HG02588 (cell line): ENCODE results near the gene AGT.
"Not testable (repeated sequence)": the region's sequence is repeated elsewhere in the genome, so short reads cannot be mapped to it uniquely, and the experiment has no call there.

Experiments
- ATAC-seq: cut with Tn5 transposase; IDR thresholded peaks from one replicate; pipeline ENCODE4 v1.9.1; 2021; ENCODE audit warnings: mild to moderate bottlenecking, moderate library complexity; ENCODE audit not compliant: unreplicated experiment

AGT gene

DNA sequence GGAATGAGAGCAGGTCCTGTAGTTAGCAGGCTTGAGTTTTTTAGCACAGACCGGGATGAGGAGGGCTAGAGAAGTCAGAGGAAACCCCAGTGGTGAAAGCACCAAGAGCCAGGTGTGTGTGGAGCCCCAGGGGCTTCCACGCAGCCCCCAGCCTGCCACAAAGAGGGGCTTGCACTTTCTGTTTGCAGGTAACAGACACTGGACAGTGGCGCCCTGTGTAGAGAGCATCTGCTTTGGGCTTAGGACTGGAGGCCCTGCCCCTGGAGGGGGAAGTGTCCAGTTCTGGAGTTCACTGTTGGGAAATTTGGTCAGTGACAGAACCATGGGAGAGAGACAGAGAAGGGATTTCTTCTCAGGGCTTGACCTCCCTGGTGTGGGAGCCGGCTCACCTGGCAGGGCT lies 19.5 kb downstream of the AGT start:
- no peak for ATAC-seq

DNA sequence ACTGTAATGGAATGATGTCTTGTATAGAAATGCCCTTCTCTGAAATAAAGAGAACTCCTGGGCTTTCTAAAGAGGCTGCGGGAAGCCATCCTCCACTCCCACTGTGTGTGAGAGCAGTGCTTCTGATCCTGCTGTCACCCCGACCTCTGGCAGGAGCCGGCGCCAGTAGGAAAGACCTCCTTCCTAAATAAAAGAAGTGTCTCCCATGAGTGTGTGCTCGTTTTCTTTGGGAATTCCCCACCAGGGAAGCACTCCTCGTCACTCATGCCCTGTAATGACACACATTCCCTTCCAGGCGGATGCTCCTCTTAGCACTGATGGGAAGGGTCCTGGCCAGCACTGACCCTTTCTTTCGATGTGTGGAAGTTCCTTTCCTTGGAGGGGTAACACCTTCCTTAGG lies 20.1 kb downstream of the AGT start:
- ATAC-seq = no peak

DNA sequence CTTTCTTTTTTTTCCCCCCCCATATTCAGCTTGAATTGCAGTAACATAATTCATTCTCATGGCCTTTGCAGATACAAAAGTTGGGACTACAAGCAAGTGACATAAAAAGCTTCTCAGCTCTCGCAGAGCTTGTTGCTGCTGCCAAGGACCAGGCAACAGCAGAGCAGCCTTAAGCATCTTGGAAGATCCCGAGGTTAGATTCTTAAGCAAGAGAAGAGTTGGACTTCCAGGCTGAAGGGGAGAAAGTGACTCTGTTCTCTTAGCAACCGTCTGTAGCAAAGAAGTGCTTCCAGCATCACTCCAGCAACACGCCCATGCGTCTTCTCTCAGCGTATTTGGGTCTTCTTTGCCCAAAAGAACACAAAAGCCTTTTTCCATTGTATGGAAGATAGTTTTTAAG lies 20.7 kb downstream of the AGT start:
- ATAC-seq = no peak

DNA sequence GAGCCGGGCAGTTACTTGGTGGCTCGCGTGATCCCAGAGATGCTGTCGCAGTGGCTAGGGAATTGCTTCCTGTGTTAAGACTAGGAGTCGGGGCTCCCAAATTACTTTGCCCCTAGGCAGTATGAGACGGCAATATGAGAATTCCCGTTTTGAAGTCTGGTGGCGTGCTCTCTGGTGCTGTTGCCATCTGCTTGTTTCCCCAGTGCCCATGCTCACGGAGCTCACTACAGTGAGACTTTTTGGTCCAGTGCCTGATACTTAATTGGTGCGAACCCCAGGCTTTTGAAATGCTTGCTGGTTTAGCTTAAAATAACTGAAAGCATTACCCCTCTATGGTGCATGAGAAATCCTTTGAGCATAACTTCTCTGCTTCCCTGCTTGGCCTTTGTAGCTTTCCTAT lies 22.3 kb downstream of the AGT start:
- no peak for ATAC-seq

DNA sequence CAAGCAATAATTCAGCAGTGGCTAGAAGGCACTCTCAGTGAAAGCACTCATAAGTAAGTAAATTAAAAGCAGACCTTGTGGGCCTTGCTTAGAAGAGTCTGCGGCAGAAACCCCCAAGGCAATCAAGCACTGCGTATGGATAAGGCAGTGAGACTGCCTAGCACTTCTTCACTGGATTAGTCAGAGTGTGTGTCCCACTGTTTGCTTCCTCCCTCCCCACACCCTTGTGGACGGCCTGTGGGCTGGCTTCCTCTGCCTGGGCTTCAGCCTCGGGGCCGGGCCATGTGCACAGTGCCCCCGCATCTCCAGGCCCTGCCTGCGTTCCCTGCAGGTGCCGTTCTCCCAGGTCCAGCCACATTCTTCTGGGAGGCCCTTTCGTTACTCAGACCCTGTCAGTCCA lies 23.8 kb downstream of the AGT start:
- no peak for ATAC-seq

DNA sequence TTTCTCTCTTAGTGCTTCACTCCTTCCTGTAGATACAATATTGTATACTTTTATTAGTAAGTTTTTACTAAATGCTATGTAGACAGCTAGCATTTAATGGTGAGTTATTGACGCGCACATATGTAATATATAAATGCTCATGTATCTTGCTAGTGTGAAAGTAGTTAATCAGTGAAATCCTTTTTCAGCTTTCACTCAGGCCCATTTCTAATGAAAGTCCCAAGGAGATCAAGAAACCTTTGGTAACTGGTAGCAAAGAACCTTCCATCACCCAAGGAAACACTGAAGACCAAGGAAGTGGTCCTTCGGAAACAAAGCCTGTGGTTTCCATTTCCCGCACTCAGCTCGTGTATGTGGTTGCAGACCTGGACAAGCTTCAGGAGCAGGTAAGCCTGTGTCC lies 27.2 kb downstream of the AGT start:
- no peak for ATAC-seq

DNA sequence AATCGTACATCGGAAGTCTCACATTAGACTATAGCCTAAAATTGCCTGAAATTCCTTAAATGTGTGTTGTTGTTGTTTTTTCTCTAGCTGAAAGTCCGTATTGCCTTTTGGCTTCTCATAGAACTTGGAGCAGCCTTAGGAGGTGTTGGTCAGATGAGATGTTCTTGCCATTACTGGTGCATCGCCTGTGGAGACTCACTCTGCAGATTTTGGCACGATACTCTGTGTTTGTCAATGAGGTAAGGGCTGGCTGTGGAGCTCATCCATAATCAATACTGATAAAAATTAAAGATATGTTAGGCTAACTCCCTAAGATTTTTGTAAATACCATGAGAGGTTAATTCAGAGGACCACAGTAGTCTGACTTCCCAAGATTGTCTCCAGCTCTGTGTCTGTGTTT lies 28.9 kb downstream of the AGT start:
- ATAC-seq = no peak

DNA sequence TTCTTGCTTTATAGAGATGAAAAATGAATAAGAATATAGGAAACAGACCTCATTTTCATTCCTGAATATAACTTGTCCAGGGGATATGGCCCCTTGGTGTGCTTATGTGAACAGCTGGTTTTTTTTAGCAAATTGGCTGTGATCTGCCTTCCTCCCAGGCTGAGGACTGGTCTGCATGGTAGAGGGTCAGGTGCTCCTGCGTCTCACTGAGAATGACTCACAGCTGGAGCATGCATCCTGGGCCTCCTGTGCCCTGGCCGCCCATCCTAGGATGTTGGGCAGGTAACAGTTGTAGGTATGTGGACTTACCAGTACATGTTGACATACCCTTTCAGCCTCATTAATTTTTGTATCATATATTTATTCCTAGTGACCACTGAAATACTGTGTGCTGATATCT lies 29.8 kb downstream of the AGT start:
- no peak for ATAC-seq

DNA sequence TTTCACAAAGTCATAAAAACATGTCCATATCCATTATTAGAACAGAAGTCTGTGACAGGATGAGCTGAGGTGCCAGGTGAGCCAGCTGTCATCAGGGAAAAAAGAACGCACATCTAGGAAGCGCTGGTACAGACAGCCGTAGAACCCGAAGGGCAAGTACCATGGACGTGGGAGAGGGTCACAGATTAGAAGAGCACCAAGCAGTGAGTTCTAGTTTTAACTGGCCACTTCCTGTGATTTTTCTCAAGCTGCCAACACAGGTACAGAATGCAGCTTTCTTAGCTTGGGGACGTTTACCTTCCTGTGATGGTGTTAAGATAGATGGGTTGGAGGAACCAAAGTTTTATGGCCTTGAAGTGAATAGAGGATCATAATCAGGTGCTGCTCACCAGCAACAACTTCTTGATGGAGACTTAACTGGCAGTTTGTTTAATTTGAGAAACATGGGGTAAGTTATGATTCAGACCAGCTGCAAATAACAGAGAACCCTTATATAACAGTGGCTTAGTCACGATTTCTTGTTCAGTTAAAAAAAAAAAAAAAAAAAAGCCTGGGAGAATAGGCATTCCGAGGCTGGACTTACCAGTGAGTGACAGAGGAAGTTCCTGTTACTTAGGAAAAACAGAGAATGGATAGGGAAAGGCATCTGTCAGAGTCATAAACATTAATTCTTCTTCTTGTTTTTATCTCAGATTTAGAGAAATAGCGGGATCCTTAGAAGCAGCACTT lies 30.9 kb downstream of the AGT start:
- no peak for ATAC-seq

DNA sequence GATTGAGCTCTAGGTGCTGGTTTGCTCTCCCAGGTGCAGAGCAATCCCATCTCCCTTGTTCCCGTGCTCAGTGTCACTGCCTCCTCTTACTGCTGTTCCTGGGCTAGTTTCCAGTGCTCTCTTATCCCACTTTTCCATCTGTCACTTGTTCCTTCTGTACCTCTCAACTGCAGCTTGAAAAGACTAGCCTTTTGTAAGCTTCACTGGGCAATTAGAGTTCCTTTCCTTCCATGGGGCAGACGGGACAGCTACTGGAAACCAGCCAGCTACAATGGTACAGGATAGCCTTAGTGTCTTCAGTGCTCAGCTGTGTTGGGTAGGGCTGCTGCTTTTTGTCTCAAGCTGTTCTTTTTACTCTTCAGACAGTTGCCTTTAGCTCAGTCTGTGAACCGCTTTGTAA lies 31.6 kb downstream of the AGT start:
- no peak for ATAC-seq

DNA sequence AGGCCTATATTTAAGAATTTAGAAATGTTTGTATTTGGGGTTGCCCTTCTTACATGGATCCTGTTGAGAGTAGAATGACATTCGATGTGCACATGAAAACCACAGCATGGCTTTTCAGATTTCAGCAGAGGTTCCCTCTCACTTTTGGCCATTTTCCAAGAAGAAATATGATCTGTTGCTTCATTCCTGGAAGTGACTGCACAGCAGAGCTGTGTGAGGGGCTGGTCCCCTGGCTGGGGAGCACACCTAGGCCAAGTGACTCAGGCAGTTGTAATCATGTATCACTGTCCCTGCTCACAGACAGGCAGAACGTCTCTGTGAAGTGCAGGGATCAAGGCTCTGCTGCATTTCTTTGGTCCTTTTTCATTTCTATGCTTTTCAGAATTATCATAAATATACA lies 32.3 kb downstream of the AGT start:
- ATAC-seq = no peak

DNA sequence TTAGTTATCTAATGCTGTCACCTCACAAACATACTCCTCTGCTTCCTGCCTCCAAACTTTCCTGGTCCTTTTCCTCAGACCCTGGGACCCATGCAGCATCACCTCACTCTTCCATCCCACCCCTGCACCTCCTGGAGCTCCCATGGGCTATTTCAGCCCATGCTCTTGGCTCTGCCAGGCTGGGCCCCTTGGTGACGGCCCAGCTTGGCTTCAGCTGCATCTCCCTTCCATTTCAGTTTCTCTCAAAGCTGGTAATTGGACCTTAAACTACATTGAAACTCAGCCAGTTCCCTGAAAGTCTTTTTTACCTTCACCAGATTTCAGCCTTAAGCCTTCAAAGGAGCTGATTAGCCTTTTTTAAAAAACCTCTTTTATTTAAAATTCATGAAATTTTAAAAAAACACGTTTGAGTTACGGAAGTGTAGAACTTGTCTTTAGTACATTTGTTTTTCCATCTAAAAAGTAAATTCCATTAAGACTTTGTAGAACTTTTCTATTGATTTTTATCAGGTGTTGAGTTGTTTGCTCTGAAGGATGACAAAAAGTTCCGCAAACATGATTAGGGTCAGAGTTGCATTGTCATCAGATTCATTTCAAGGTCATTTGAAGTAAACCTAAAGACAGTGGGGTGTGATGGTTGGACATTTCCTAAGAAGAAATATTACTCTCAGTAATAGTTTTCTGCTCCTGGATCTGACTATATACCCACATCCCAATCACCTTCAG lies 33.5 kb downstream of the AGT start:
- ATAC-seq = no peak

DNA sequence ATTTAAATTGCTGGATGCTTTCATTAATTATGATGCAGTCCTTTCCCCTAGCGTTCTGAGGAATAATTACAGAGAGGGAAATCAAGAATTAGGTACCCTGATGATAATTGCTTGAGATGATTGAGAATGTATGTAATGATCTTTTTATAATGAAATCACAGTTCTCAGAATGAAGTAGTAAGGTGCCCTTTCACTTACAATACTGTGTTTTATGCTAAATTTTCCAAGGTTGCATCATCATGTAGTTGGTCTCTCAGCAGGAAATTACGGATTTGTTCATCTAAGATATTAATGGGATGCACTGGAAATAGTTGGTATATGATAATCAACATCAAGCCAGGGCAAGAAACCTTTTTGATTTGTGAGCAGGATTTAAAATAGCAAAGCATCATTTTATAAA lies 34.1 kb downstream of the AGT start:
- no peak for ATAC-seq

DNA sequence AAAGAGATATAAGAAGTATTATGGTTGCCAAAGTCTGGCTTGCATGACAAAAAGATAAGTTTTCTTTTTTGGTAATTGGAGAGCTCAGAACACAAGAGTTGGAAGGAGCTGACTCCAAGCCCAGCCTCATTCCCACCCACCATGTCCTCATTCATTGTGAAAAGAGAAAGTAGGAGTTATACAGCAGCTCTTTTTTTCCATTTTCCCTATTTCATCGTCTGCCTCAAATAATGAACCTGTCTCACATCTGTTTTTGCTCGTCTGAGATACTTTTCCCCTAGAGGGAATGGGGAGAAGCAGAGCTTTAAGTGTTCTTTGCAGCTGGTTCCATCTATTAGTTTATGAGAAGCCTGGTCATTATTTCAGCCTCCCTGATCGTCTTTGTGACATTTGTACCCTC lies 34.7 kb downstream of the AGT start:
- ATAC-seq = no peak

DNA sequence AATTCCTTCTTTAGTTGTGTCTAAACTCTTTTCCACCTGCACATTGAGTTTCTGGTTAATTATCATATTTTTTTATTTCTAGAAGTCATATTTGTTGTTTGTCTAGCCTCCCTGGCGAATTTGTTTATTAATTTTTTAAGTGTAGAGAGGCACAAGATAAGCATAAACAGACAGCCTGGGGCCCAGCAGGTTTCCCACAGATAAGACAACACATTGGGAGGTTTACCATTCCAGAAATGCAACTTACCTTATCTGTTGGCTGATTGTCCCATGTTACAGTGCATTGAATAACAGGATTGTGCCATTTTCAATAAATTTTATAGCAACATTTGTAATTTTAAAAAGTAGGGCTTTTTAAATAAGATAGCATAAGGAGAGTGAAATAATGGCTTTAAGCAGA lies 36.7 kb downstream of the AGT start:
- no peak for ATAC-seq

DNA sequence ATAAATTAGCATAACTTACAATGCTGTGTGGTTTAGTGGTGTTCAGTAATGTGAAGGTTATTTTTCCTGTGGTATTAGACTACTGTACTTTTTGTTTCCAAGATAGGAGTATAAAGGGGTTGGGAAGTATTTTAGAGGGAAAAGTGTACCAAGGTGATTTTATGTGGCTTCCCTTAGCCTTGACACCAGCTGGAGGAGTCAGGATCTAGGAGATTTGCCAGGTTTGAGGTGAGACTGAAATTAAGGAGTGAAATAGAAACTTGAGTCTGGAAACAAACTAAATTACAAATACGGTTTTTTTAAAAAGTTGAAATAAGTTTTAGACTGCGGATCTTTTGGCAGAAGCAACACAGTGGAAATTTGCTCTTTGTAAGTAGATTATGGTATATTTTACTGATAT lies 39.3 kb downstream of the AGT start:
- ATAC-seq = no peak

DNA sequence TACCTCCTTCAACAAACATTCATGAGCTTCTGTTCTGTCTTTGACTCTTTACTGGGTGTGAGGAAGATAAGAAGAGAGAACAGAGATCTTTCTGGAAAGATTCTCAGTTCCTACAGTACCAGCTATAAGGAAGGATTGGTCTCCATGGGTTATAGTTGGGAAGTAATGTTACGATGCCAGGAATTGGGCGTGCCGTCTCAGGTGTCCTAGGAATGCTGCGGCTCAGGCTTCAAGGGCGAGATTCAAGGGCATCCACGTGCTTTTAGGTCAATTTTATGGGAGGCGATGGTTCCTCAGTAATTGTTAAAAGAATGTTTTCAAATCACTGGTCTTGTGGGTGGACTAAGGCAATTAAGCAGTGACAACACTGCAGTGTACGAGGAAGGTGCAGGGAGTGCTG lies 44.4 kb downstream of the AGT start:
- no peak for ATAC-seq

DNA sequence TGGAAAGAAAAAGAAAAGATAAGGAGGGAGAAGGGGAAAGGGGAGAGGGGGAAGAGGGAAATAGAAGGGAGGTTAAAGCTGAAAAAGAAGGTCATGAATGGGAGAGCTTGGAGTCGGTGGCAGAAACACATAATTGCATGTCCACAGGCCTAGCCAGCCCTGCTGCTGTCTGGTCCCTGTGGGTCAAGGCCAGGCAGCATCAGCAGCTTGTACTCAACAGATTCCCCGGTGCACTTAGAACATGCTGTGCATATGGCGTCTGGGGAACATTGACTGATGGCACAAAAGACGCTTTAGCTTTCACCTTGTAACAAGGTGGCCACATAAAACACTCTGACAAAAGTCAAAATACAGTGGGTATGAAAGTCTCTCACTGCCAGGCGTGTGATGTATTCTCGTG lies 45.7 kb downstream of the AGT start:
- ATAC-seq = no peak

DNA sequence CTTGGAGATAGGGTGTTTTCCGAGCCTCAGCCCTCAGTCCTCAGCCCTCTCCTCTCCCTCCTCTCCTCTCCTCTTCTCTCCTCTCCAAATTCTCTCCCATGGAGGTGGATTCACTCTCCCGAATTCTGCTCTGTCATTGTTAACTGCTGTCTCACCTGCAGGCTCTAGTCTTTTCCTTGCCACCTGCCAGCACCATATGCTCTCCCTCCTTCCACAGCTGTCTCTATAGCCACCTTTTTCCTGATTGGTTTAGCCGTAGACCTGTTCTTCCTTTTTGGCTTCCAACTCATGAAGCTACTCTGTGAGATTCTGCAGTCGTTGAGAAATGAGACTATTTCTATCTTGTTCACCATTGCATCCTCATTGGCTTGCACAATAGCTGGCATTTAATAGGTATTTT lies 51.9 kb downstream of the AGT start:
- no peak for ATAC-seq

DNA sequence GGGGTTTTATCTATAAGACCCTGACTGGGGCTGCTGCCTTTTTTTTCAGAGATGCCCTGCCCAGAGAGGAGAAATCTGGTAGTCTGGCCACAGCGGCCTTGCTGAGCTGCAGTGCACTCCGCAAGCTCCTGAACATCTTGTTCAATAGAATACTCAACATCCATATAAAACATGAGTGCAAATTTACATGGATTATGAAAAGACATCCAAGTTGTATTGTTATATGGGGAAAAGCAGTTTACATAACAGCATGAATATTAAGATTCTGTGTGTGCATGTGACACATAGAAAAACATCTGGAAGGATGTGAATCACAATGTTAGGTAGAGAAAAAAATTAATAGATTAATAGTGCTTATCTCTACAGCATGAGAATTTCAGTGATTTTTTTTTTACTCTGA lies 55.2 kb downstream of the AGT start:
- no peak for ATAC-seq

DNA sequence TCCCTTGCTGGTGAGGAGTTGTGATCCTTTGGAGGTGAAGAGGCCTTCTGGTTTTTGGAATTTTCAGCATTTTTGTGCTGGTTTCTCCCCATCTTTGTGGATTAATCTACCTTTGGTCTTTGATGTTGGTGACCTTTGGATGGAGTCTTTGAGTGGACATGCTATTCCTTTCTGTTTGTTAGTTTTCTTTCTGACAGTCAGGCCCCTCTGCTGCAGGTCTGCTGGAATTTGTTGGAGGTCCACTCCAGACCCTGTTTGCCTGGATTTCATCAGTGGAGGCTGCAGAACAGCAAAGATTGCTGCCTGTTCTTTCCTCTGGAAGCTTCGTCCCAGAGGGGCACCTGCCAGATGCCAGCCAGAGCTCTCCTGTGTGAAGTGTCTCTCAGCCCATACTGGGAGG lies 55.8 kb downstream of the AGT start:
- ATAC-seq = not testable (repeated sequence)

DNA sequence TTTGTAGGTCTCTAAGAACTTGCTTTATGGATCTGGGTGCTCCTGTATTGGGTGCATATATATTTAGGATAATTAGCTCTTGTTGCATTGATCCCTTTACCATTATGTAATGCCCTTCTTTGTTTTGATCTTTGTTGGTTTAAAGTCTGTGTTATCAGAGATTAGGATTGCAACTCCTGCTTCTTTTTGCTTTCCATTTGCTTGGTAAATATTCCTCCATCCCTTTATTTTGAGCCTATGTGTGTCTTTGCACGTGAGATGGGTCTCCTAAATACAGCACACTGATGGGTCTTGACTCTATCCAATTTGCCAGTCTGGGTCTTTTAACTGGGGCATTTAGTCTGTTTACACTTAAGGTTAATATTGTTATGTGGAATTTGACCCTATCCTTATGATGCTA lies 57.2 kb downstream of the AGT start:
- ATAC-seq = not testable (repeated sequence)
